GM19240 (cell line): Measurements from ENCODE around the gene MST1R.
"Not testable (repeated sequence)": the region's sequence is repeated elsewhere in the genome, so short reads cannot be mapped to it uniquely, and the experiment has no call there.

Source experiments
- DNase-seq: peaks from one replicate; pipeline ENCODE4 v3.0.0; 2011; ENCODE audit warnings: low spot score; ENCODE audit not compliant: insufficient read length

Gene MST1R

DNA sequence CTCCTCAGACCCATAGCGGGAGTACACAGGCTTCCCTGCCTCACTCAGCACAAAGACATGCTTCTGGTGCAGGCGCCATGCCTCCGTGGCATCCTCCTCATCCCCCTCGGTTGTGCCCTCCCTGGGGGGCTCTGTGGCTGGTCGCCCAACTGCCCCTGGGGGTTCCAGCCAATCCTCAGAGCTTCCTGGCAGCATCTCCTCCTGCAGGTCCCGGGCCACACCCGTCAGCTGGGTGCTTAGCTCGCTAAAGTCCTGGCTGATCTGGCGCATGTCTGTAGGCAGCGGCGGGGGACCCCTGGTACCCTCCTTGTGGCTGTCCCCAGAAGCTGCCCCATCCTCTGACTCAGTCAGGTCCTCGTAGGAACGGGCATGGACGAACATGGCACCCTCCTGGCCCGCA is 7.9 kb upstream of the MST1R start:
- no peak for DNase-seq

GRCh38 chr3:49911124-49911420 is 7.4 kb upstream of the MST1R start:
- DNase-seq: no peak

DNA sequence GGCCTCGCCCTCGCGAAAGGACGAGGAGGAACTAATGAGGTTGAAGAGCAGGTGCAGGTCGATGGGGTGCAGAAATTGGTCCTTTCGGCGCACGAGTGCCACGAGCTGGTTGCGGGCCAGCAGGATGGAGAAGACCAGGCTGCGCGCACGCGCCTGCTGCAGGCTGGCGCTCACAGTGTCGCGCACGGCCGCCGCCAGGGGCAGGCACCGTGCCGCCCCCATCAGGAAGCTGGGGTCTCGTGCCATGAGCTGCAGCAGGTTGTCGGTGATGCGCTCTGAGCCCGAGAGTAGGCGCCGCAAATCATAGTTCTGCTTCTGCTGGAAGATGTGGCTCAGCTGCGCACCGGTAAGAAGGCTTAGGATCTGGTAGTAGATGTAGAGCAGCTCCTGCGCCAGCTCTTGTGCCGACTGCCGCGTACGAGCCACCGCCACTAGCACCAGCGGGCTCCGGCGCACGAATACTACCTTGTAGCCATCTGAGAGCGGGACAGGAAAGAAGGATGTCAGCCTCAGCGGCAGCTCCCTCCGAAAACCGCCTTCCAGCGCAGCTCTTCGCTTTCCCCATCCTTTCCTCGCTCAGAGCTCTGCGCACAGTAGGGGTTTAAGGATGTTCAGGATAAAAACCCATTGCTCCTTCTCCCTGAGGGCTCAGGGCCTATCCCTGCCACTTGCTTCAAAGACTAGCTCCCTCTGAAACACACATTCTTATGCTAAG is 6.9 kb upstream of the MST1R start:
- no peak for DNase-seq

GRCh38 chr3:49908373-49909199 is 4.9 kb upstream of the MST1R start:
- DNase-seq: no peak

DNA sequence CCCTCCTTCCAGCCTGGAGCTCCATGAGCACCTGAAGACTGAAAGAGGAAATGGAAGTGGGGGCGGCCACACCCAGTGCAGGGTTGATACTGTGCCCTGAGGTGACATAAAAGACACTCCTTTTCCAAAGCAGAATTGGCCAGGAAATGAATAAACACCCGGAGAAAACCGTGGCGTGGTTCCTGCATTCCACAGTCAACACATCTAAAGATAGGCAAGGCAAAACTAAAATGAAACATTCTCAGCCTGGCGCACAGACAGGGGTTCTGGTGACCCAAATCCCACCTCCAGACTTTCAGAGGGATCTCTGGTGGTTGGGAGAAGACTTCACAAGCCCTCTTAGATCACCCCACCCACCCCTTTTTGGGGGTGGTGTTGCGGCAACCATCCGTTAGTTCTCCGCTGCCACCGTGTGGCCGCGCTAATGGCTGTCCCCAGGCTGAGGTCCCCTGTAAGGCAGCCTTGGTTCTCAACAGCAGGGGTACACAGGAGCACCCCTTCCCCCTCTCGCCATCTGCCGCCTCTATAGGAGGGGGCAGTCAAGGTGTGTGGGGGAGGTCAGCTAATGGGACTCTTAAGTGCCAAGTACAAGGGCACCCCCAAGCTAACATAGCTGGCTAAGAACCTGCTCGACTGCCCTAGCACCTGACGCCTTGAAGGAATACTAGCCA is 2.5 kb upstream of the MST1R start:
- DNase-seq: peak; percentile 90

- not testable (repeated sequence) for DNase-seq
These were observed 775 bp upstream of the MST1R start for GRCh38 chr3:49904448-49904847.

DNA sequence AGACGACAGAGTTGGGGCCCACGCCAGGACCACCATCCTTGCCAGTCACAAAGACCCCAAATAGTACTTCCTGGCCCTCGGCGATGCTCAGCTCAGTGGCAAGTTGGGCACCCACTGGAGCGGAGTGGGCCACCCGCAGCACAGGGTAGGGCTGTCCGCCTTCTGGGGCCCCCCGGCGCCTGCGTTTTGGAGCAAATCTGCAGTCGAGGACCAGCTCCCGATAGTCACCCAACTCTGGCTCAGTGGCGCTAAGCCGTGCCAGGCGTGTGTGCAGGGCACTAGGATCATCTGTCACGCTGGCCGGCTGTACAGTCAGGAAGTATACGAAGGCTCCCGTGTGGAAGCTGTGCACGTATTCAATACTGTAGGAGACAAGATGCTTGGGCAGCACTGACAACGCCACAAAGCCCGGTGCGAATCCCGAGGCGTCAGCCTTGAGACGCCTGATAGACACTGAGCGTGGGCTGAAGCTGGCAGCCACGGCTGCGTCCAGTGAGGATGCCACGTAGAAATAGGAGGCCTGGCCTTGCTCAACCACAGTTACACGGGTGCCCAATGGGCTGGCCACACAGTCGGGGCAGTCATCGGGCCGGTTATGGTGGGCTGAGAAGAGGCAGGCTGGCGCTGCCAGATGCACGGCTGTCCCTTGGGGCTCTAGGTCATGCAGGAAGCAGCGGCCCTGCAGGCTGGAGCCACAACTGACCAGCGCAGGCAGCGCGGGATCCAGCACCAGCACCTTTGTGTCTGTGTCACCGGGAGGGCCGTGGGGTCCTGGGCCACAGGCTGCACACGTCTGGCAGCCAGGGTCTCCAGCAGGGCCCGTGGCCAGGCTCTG is 945 bp downstream of the MST1R start:
- DNase-seq: no peak

DNA sequence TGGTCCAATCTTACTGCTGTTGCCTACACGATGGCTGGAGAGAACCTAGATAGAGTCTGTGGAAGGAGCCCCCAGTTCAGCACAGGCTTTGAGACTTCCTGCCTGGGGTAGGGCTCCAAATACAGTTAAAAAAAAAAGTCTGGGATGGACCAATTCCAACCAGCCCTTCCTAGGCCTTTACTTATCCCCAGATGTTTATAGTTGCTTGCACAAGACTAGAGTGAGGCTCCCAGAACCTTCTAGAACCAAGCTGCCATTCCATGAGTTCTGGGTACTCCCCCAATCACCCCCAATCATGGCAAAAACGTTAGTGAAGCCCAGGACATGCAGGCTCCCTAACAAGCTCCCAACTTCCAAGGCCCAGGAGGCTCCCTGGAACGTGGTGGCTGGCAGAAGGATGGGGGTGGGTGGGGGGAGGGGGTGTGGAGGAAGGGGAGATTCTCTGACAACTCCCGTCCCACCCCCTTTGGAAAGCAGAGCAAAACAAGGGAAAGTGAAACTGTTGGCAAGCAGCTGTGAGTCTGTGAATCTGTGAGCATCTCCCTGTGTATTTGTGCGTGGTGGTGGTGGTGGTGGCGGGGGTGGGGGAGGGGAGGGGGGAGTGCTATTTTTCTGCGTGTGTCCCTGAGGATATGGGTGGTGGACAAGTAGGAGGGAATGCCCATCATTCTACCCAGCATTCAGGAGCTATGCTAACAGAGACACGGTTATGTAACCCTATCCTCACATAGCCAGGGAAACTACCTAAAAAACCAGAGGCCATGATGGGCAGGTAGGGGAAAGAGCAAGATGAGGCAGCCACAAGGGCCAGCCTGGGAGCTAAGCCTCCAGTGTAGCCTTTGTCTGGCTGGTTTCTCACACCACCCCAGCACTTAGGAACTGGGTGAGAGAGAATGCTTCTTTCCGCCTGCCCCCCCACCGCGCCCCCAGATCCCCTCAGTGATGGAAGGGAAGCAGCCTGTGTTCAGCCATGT is 2.0 kb downstream of the MST1R start:
- DNase-seq: no peak

- no peak for DNase-seq
These were observed 3.1 kb downstream of the MST1R start for GRCh38 chr3:49900491-49901153.

DNA sequence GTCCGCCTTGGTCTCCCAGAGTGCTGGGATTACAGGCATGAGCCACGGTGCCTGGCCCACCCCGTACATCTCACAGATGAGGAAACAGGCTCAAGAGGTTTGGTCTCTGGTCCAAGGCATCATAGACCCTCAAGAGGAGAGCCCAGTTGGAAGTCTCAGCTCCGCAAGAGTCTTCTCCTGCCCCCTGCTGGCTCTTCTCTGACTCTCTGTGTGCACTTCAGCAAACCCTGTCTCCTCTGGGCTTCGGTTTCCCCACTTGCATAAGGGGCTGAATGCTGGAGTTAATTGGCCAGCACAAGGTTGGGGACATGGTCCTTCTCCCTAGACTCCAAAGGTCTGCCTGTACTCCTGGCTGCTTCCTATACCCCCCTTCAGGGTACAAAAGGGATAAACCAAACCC is 3.9 kb downstream of the MST1R start:
- DNase-seq: no peak

DNA sequence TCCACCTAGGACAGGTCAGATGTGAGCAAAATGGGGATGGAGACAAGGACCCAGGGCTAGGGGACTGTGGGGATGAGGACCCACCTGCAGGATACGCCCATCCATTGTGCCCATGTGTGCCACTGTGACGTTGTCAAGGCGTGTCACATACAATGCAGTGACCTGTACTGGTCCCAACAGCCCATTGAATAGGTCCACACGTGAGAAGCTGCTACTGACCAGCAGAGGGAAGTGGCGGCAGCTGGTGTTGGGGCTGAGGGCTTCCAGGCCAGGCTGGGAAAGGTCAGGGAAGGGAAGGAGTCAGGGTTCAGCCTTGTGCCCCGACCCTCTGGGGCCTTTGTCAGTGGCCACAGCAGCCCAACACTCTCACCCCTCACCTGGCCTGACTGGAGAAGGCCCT is 4.7 kb downstream of the MST1R start:
- DNase-seq: no peak

- DNase-seq: no peak
These were observed 7.3 kb downstream of the MST1R start for GRCh38 chr3:49896345-49896744.

DNA sequence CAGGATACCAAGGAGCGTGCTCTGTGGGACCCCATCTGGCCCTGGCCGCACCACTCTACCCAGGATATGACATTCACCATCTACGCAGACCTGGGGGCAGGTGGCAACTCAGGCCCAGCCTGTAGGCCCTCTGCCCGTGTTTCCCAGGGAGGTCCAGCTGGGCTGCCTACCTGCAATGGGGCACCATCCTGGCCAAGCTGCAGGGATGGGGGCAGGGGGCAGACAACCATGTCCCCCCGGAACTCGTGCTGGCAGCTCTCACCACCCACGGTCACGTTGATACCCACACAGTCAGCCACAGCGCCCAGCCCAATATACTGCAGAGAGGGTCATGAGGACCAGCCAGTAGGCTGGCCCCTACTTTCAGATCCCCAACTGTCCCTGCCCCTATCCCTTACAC is 7.9 kb downstream of the MST1R start:
- no peak for DNase-seq

- DNase-seq: no peak
These were observed 14.4 kb downstream of the MST1R start for GRCh38 chr3:49889296-49889695.

GRCh38 chr3:49886922-49887265 is 16.8 kb downstream of the MST1R start:
- no peak for DNase-seq

DNA sequence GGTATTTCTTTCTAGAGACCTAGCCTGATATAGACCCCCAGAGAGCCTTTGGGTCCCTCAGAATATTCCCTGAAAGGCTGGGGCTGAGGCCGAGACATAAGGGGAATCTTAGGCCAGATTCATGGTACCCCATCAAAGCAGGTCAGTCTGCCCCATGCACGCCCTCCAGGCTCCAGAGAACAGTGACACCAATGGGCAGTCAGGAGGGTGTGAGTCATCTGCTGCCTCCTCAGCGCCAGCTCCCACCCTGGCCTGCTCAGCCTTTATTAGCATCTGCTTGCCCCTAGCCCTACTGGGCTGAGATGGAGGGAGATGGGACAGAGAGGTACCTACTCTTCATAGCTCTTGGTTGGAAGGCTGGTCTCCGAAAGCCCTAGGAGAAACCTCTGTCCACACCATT is 19.7 kb downstream of the MST1R start:
- DNase-seq: no peak

- no peak for DNase-seq
These were observed 21.5 kb downstream of the MST1R start for GRCh38 chr3:49882166-49882565.

DNA sequence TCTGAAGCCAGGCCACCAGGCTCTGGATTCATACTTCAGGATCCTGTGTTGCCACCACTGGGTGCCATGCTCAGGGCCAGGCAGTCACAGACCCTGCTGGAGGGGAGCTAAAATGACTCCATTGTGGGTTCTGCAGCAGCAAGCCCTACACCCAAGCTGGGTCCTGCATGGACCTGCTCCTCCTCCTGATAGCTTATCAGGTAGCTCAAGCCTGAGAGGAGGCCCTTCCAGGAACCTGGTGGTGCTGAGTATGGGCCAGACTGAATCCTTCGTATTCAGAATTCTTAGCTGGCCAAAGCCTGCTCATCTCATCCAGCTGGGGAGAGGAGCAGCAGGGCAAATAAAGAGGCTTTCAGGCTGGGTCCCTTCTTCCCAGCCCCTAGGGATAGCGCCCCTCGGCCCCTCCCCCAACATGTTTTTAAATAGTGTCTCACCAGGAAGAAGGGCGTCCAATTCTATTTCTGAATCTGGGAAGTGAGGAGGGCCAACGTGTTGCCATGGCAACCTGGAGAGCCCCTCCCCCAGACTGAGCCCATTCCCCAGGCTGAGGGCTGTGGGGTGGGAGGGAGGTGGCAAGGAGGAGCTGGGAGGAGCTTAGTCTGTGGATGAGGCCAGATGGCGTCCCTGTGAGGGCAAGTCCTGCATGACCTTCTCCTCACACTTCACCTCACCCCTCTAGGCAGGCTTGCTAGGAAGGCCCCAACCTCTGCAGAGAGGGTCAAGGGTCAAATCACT is 22.9 kb downstream of the MST1R start:
- DNase-seq: no peak

DNA sequence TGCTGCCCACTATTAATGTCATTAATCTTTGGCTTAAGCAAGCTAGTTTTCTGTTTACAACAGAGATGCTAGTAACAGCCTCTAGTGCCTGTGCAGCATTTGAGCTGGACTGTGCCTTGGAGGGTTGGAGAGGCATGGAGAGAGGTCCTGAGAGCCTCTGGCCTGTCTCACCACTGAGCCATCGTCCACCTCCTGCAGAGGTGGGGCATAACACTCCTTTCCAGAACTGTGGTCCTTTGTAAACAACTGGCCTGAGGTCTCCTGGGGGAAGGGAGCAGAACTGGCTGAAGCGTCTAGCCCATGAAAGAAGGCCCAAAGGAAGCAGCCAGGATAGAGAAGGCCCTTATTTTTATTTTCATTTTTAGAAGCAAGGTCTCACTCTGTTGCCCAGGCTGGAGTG is 24.0 kb downstream of the MST1R start:
- DNase-seq: no peak
